ENCODE results near the gene CERK.

The CERK gene

DNA sequence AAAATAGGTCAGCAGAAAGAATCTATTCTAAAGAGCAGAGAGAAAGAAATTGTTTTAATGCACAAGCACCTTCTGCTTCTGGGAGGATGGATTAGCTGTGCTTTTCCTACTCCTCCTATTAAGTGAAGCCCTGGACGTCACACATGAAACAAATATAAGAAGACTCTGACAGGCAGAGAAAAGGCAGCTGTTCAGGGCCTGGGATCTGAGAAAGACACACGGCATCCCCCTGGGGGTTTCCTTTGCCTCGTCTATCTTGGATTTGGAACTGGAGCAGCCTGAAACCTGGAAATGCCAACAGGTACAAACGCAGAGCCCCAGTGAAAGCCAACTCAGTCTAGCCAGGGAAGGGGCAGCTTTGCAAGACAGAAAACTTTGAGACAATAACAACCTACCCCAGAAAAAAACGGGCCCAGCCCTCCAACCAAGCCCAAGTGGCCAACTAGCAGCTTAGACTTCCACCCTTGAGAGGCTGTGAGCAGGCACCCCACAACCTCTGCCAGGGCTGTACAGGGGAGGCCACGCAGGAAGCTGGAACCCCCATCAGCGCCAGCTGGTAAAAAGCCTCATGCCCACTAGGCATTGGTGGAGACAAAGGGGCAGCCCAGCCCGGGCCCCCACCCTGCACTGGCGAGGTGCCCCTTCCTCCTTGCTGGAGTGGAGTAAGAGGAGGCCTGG lies 7.3 kb downstream of the CERK start:
- H3K9ac ChIP-seq (ENCODE audit: insufficient read length, low read depth), result peak overlapping the region; percentile 18
- H3K27me3 ChIP-seq (ENCODE audit: insufficient read depth, insufficient read length), result no peaks in the 10 kb centered on the region
- TF ChIP-seq ZNF274 (IDR thresholded peaks at IDR 0.05; ENCODE audit: low read depth, low read length) (no peak), SUZ12 (IDR thresholded peaks at IDR 0.05; ENCODE audit: extremely low read depth, insufficient read depth, insufficient read length) (no peak), YY1 (IDR thresholded peaks at IDR 0.05; ENCODE audit: insufficient read depth, insufficient read length) (no peak)
- H3K4me1 ChIP-seq (ENCODE audit: insufficient read depth, insufficient read length), result peaks cover 11% of the 10 kb centered on the region
- DNase-seq (ENCODE audit: low read depth, low spot score), result no peak
- H3K4me3 ChIP-seq (ENCODE audit: insufficient read length, low read depth), result no peak overlapping the region
- H3K9me3 ChIP-seq (ENCODE audit: insufficient read depth, low read length), result no peaks in the 10 kb centered on the region
- H3K36me3 ChIP-seq (ENCODE audit: insufficient read depth, insufficient read length, low read length), result peaks cover 33% of the 10 kb centered on the region

DNA sequence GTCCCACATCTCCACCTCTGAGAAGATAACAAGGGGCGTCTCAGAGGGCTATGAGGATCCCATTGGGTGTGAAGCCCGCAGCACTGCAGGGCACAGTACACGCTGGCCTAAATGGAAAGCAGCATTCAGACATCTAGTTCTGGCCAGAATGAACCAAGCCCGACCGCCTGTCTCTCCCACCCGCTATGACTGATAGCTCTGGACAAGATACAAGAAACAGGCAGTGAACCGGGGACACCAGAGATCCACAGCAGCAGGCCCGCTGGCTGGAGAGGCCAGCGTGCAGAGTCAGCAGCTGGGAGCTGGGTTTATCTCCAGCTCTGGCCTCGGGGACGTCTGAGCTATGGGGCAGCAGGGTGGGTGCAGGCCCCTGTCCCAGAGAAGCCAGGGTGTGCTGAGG lies 9.6 kb downstream of the CERK start:
- no peaks in the 10 kb centered on the region for H3K9me3 ChIP-seq (ENCODE audit: insufficient read depth, low read length)
- no peak overlapping the region for H3K4me3 ChIP-seq (ENCODE audit: insufficient read length, low read depth)
- H3K9ac ChIP-seq (ENCODE audit: insufficient read length, low read depth), result no peak overlapping the region
- H3K27me3 ChIP-seq (ENCODE audit: insufficient read depth, insufficient read length), result no peaks in the 10 kb centered on the region
- H3K4me1 ChIP-seq (ENCODE audit: insufficient read depth, insufficient read length), result peaks cover 13% of the 10 kb centered on the region
- H3K36me3 ChIP-seq (ENCODE audit: insufficient read depth, insufficient read length, low read length), result peaks cover 38% of the 10 kb centered on the region
- no peak for DNase-seq (ENCODE audit: low read depth, low spot score)
- TF ChIP-seq YY1 (IDR thresholded peaks at IDR 0.05; ENCODE audit: insufficient read depth, insufficient read length) (no peak), ZNF274 (IDR thresholded peaks at IDR 0.05; ENCODE audit: low read depth, low read length) (no peak), SUZ12 (IDR thresholded peaks at IDR 0.05; ENCODE audit: extremely low read depth, insufficient read depth, insufficient read length) (no peak)

DNA sequence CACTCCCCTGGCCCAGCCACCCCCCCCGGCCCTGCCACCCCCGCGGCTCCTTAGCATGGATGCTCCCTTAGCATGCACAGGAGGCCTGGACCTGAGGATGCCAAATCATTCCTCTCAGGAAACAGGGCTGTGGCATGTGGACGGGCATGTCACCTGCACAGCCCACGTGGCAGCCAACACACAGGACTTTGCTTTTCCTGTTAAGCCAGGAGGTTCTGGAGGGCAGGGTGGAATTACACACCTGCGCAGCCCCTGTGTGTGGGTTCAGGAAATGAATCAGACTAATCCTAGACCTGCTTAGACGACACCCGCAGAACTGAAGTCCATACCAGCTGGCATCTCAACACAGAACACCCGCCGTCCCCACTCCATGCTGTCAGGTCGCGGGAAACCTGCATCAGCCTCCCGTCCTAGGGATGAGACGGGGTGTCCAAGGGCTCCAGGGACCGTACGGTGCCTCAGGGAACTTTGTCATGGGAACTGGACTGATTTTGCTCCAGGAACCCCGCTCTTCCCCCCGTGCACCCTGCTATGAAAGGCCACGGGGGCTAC lies 10.2 kb downstream of the CERK start:
- no peaks in the 10 kb centered on the region for H3K27me3 ChIP-seq (ENCODE audit: insufficient read depth, insufficient read length)
- H3K36me3 ChIP-seq (ENCODE audit: insufficient read depth, insufficient read length, low read length), result peaks cover 38% of the 10 kb centered on the region
- no peak for DNase-seq (ENCODE audit: low read depth, low spot score)
- H3K4me1 ChIP-seq (ENCODE audit: insufficient read depth, insufficient read length), result peaks cover 13% of the 10 kb centered on the region
- no peaks in the 10 kb centered on the region for H3K9me3 ChIP-seq (ENCODE audit: insufficient read depth, low read length)
- TF ChIP-seq ZNF274 (IDR thresholded peaks at IDR 0.05; ENCODE audit: low read depth, low read length), result no peak
- TF ChIP-seq SUZ12 (IDR thresholded peaks at IDR 0.05; ENCODE audit: extremely low read depth, insufficient read depth, insufficient read length), result no peak
- TF ChIP-seq YY1 (IDR thresholded peaks at IDR 0.05; ENCODE audit: insufficient read depth, insufficient read length), result no peak
- H3K4me3 ChIP-seq (ENCODE audit: insufficient read length, low read depth), result no peak overlapping the region
- H3K9ac ChIP-seq (ENCODE audit: insufficient read length, low read depth), result no peak overlapping the region

DNA sequence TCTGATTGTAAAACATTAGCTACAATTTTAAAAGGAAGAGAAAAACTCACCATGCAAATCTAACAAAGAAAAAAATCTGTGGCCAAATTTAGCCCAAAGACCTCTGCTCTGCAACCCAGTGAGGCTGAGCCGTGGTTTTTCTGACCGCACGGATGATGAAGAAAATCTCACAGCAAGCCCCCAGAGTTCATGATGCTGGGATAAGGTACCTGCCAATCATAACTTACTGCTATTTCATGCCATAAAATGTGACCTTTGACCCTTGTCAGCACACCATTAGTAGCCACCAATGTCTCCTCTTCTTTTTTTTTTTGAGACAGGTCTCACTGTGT lies 11.1 kb downstream of the CERK start:
- peaks cover 11% of the 10 kb centered on the region for H3K4me1 ChIP-seq (ENCODE audit: insufficient read depth, insufficient read length)
- H3K36me3 ChIP-seq (ENCODE audit: insufficient read depth, insufficient read length, low read length), result peaks cover 36% of the 10 kb centered on the region
- H3K9me3 ChIP-seq (ENCODE audit: insufficient read depth, low read length), result no peaks in the 10 kb centered on the region

DNA sequence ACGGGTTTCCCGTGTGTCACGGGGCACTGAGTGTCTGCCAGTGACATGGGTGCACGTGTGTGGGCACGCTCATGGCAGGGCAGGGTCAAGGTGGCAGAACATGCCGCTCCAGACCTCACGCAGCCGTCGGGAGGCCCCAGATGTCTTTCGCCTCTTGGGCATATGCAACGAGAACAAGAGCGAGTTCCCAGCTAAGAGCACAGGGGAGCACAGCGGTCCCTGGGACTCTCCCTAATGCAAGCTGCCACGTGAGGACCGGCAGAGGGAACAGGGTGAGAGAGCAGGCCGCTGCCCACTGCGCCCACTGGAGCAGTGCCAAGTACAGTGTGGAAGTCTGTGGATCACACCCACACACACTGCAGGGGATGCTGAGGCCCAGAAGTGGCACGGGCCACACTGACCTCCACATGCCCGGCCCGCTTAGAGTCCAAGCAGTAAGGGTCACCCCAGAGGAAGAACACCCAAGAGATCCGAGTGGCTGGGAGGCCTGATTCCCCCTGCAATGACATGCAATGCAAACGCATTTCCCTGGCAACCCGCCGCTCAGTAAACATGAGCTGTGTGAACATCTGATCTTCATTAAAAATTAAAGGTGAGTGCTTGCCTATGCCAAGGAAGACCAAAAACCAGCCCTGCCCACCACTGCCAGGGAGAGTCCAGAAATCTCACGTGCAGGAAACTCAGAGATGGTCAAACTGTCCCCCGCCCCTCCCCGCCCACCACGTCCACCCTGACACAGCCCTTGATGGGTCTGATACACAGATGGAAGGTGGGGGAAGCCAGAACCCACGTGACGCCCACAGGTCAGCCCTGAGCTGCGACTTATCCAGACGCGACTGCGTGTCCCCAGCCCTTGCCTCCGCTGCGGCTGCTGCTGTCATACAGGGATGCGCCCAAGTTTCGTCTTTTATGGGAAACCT lies 11.7 kb downstream of the CERK start:
- H3K27me3 ChIP-seq (ENCODE audit: insufficient read depth, insufficient read length), result no peaks in the 10 kb centered on the region
- no peak overlapping the region for H3K9ac ChIP-seq (ENCODE audit: insufficient read length, low read depth)
- no peak for DNase-seq (ENCODE audit: low read depth, low spot score)
- H3K4me3 ChIP-seq (ENCODE audit: insufficient read length, low read depth), result no peak overlapping the region
- H3K9me3 ChIP-seq (ENCODE audit: insufficient read depth, low read length), result no peaks in the 10 kb centered on the region
- H3K36me3 ChIP-seq (ENCODE audit: insufficient read depth, insufficient read length, low read length), result peaks cover 36% of the 10 kb centered on the region
- H3K4me1 ChIP-seq (ENCODE audit: insufficient read depth, insufficient read length), result peaks cover 5% of the 10 kb centered on the region
- TF ChIP-seq ZNF274 (IDR thresholded peaks at IDR 0.05; ENCODE audit: low read depth, low read length) (no peak), YY1 (IDR thresholded peaks at IDR 0.05; ENCODE audit: insufficient read depth, insufficient read length) (no peak), SUZ12 (IDR thresholded peaks at IDR 0.05; ENCODE audit: extremely low read depth, insufficient read depth, insufficient read length) (no peak)

More for the DNA sequence above, 11.1 kb downstream of the CERK start:
- no peak overlapping the region for H3K4me3 ChIP-seq (ENCODE audit: insufficient read length, low read depth)
- TF ChIP-seq SUZ12 (IDR thresholded peaks at IDR 0.05; ENCODE audit: extremely low read depth, insufficient read depth, insufficient read length) (no peak), YY1 (IDR thresholded peaks at IDR 0.05; ENCODE audit: insufficient read depth, insufficient read length) (no peak), ZNF274 (IDR thresholded peaks at IDR 0.05; ENCODE audit: low read depth, low read length) (no peak)
- no peak overlapping the region for H3K9ac ChIP-seq (ENCODE audit: insufficient read length, low read depth)
- no peak for DNase-seq (ENCODE audit: low read depth, low spot score)
- H3K27me3 ChIP-seq (ENCODE audit: insufficient read depth, insufficient read length), result no peaks in the 10 kb centered on the region

DNA sequence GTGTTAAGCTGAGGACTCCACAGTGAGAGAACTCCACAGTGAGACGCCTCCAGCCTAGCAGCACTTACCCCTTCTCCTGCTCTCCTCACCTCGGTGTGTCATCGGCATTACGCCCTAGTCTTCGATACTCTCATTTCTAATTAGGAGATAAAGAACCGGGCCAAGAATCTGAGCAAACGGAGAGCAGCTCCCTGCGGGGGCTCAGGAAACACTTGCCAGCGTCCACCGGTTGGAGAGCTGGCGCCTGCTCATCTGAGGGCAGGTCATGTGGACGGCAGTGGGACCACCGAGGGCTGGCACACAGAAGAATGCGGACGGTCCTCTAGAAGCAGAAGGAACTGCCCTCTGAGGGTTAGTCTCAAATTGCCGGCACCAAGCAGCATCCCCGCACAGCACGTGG lies 13.0 kb downstream of the CERK start:
- Histone ChIP-seq H3K4me1 (ENCODE audit: insufficient read depth, insufficient read length) (peaks cover 2% of the 10 kb centered on the region), H3K9ac (ENCODE audit: insufficient read length, low read depth) (no peak overlapping the region), H3K4me3 (ENCODE audit: insufficient read length, low read depth) (no peak overlapping the region), H3K27me3 (ENCODE audit: insufficient read depth, insufficient read length) (no peaks in the 10 kb centered on the region), H3K9me3 (ENCODE audit: insufficient read depth, low read length) (no peaks in the 10 kb centered on the region), H3K36me3 (ENCODE audit: insufficient read depth, insufficient read length, low read length) (peaks cover 41% of the 10 kb centered on the region)
- TF ChIP-seq YY1 (IDR thresholded peaks at IDR 0.05; ENCODE audit: insufficient read depth, insufficient read length), result no peak
- TF ChIP-seq ZNF274 (IDR thresholded peaks at IDR 0.05; ENCODE audit: low read depth, low read length), result no peak
- no peak for DNase-seq (ENCODE audit: low read depth, low spot score)

DNA sequence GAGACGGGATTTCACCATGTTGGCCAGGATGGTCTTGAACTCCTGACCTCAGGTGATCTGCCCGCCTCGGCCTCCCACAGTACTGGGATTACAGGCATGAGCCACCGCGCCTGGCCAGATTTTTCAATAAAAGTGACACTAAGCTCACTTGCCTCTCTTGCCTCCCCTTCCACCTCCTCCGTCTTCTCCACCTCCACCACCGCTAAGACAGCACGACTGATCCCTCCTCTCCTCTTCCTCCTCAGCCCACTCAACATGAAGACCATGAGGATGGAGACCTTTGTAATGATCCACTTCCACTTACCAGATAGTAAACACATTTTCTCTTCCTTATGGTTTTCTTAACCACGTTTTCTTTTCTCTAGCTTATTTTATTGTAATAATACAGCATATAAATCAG lies 14.2 kb downstream of the CERK start:
- Histone ChIP-seq H3K4me3 (ENCODE audit: insufficient read length, low read depth) (no peak overlapping the region), H3K9ac (ENCODE audit: insufficient read length, low read depth) (no peak overlapping the region), H3K27me3 (ENCODE audit: insufficient read depth, insufficient read length) (no peaks in the 10 kb centered on the region), H3K36me3 (ENCODE audit: insufficient read depth, insufficient read length, low read length) (peaks cover 47% of the 10 kb centered on the region), H3K9me3 (ENCODE audit: insufficient read depth, low read length) (no peaks in the 10 kb centered on the region), H3K4me1 (ENCODE audit: insufficient read depth, insufficient read length) (peaks cover 2% of the 10 kb centered on the region)
- no peak for TF ChIP-seq YY1 (IDR thresholded peaks at IDR 0.05; ENCODE audit: insufficient read depth, insufficient read length)
- TF ChIP-seq SUZ12 (IDR thresholded peaks at IDR 0.05; ENCODE audit: extremely low read depth, insufficient read depth, insufficient read length), result no peak
- no peak for TF ChIP-seq ZNF274 (IDR thresholded peaks at IDR 0.05; ENCODE audit: low read depth, low read length)
- DNase-seq (ENCODE audit: low read depth, low spot score), result no peak
